Neural crest cell (in vitro differentiated cells): ENCODE data around the gene WDR59. TPM values are rescaled to one million over a fixed set of nuclear protein-coding genes. Genes with fewer than 3 reads are reported as not detected.
"Not testable (repeated sequence)": the region's sequence is repeated elsewhere in the genome, so short reads cannot be mapped to it uniquely, and the experiment has no call there.

Experiments used
- DNase-seq: peaks from one replicate; pipeline ENCODE4 v3.0.0; 2021; ENCODE audit warnings: low read depth, mixed read lengths, low spot score
- H3K27ac Mint-ChIP-seq: one replicate; pipeline ENCODE4 v1.8.0; 2021; ENCODE audit warnings: mild to moderate bottlenecking, mixed read lengths; ENCODE audit not compliant: unreplicated experiment
- H3K27me3 Mint-ChIP-seq: 2 replicates; pipeline ENCODE4 v1.8.0; 2021; ENCODE audit warnings: low read depth, mild to moderate bottlenecking, mixed read lengths
- H3K36me3 Mint-ChIP-seq: 2 replicates; pipeline ENCODE4 v1.8.0; 2021; ENCODE audit warnings: low read depth, mild to moderate bottlenecking, mixed read lengths
- H3K4me1 Mint-ChIP-seq: 2 replicates; pipeline ENCODE4 v1.8.0; 2021; ENCODE audit warnings: mixed read lengths
- H3K4me3 Mint-ChIP-seq: one replicate; pipeline ENCODE4 v1.8.0; 2021; ENCODE audit warnings: mild to moderate bottlenecking, mixed read lengths
- H3K9me3 Mint-ChIP-seq: 2 replicates; pipeline ENCODE4 v1.8.0; 2021; ENCODE audit warnings: mixed read lengths
- total RNA-seq: library from RNA; stranded (reverse); gene quantifications from 2 replicates; pipeline ENCODE4 v1.2.1, GENCODE V29; 2021
- TF ChIP-seq, protein P1 (sequence below): fragments of 200-600 bp; sonication (generic); conservative IDR thresholded peaks from 2 replicates; pipeline ENCODE4 v1.5.0; 2021; ENCODE audit warnings: antibody characterized with exemption, mild to moderate bottlenecking

The WDR59 gene
- total RNA-seq, 1 donor from 2014 or later: 85.3 TPM

DNA sequence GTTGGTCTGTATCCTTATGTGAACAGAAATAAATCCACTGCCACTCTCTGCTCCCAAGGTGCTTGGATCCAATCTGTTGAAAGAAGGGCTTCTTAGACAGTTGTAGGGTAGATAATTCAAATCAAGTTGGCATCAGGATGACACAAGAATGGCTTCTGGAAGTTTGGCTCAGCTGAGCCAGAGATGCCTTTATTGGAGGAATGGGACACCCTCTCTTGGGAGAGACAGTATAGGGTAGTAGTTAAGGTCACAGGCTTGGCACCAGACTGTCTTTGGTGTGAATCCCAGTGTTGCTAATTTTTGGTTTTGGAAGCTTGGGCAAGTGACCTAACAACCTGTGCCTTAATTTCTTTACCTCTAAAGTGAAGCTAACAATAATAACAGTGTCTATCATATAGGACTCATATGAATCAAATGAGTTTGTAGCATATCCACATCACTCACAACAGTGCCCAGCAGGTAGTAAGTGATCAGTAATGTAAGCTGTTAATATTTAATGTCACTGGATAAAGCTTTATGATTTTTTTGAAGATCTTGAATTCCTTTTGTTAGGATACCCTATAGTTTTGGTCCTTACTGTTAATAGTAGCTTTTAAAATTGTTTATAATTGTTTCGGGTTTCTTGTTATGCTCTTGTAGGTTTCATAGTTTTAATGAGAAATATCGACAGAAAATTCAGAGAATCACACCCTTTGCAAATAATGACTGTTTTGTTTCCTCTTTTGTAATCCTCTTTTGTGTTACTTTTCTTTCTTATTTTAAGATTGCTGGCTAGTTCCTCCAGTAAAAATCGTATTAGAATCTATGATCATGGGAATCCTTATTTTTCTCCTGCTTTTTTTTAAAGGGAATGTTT, 33.0 kb upstream of the WDR59 start:
- Mint-ChIP-seq H3K27ac (no peak overlapping the region), H3K4me1 (peaks cover 10% of the 10 kb centered on the region), H3K4me3 (no peak overlapping the region), H3K27me3 (no peaks in the 10 kb centered on the region), H3K9me3 (peaks cover 9% of the 10 kb centered on the region), H3K36me3 (peaks cover 27% of the 10 kb centered on the region)
- no peak for DNase-seq
- TF ChIP-seq, protein P1, sequence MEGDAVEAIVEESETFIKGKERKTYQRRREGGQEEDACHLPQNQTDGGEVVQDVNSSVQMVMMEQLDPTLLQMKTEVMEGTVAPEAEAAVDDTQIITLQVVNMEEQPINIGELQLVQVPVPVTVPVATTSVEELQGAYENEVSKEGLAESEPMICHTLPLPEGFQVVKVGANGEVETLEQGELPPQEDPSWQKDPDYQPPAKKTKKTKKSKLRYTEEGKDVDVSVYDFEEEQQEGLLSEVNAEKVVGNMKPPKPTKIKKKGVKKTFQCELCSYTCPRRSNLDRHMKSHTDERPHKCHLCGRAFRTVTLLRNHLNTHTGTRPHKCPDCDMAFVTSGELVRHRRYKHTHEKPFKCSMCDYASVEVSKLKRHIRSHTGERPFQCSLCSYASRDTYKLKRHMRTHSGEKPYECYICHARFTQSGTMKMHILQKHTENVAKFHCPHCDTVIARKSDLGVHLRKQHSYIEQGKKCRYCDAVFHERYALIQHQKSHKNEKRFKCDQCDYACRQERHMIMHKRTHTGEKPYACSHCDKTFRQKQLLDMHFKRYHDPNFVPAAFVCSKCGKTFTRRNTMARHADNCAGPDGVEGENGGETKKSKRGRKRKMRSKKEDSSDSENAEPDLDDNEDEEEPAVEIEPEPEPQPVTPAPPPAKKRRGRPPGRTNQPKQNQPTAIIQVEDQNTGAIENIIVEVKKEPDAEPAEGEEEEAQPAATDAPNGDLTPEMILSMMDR: no peak

DNA sequence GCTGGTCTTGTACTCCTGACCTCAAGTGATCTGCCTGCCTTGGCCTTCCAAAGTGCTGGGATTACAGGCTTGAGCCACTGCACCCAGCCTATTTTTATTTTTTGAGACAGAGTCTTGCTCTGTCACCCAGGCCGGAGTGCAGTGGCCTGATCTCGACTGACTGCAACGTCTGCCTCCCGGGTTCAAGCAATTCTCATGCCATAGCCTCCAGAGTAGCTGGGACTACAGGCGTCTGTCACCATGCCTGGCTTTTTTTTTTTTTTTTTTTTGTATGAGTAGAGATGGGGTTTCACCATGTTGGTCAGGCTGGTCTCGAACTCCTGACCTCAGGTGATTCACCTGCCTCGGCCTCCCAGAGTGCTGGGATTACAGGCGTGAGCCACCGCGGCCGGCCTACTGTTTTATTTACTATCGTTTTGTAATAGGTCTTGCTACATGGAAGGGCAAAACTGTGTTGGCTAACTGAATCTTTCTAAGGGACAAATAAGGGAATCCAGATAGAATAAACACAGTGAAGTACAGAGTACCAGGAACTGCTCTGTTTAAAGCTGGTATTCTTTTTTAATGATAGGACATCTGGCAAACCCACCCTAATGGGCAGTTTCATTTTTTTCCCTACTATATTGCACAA, 31.6 kb upstream of the WDR59 start:
- H3K9me3 Mint-ChIP-seq, H3K4me3 Mint-ChIP-seq, H3K27me3 Mint-ChIP-seq, H3K27ac Mint-ChIP-seq, DNase-seq: not testable (repeated sequence)
- H3K4me1 Mint-ChIP-seq: peaks cover 21% of the 10 kb centered on the region
- peaks cover 19% of the 10 kb centered on the region for H3K36me3 Mint-ChIP-seq

GRCh38 chr16:75014318-75014717, 29.4 kb upstream of the WDR59 start:
- TF ChIP-seq, protein P1: no peak
- Mint-ChIP-seq H3K4me3 (no peak overlapping the region), H3K27ac (no peak overlapping the region), H3K27me3 (no peaks in the 10 kb centered on the region), H3K4me1 (peaks cover 24% of the 10 kb centered on the region), H3K9me3 (no peaks in the 10 kb centered on the region), H3K36me3 (peaks cover under 1% of the 10 kb centered on the region)
- no peak for DNase-seq

- not testable (repeated sequence) for DNase-seq, H3K27ac Mint-ChIP-seq, H3K36me3 Mint-ChIP-seq, H3K4me3 Mint-ChIP-seq, H3K27me3 Mint-ChIP-seq, H3K9me3 Mint-ChIP-seq
- H3K4me1 Mint-ChIP-seq: peaks cover 24% of the 10 kb centered on the region
Observed at GRCh38 chr16:75013123-75013522, 28.2 kb upstream of the WDR59 start.

DNA sequence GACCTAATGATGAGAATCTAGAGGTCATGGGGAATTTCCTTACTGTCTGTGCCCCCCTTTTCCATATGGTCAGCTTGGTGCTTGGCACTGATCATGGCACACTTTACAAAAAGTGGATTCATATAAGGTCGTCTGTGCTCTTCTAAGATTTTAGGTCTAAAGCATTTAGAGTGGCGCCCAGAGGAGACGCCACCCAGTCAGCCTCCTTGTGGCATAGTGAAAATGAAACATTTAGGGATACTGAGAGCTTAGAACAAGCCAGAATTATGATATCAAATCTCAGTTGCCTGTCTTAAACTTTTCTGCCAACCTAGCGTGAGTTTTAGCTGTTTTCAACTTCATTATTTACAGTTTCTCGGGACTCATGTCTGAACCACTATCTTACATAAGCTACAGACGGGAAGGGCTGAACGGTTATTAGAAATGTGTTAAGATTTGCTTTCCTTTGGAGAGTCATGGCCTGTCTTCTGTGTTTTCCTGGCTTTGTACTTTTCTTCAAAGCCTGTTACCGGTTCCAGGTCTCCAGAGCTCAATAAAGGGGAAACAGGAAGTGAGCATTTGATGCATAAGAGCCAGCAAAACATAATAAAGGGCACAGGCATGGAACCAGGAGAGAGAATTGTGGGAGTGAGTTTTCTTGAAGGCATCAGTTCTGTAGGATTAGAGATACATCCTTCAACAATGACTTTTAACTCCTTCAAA, 27.6 kb upstream of the WDR59 start:
- Mint-ChIP-seq H3K27me3 (no peaks in the 10 kb centered on the region), H3K4me1 (peaks cover 20% of the 10 kb centered on the region), H3K36me3 (peaks cover 4% of the 10 kb centered on the region), H3K4me3 (no peak overlapping the region), H3K9me3 (no peaks in the 10 kb centered on the region), H3K27ac (no peak overlapping the region)
- no peak for DNase-seq
- TF ChIP-seq, protein P1: no peak

GRCh38 chr16:75011634-75012307, 26.8 kb upstream of the WDR59 start:
- no peaks in the 10 kb centered on the region for H3K27me3 Mint-ChIP-seq
- H3K36me3 Mint-ChIP-seq: peaks cover 7% of the 10 kb centered on the region
- no peak overlapping the region for H3K4me3 Mint-ChIP-seq
- no peak for DNase-seq
- TF ChIP-seq, protein P1: no peak
- peak overlapping the region; percentile 53 for H3K27ac Mint-ChIP-seq
- H3K9me3 Mint-ChIP-seq: no peaks in the 10 kb centered on the region
- peaks cover 18% of the 10 kb centered on the region for H3K4me1 Mint-ChIP-seq
